GM13976 (cell line): ENCODE measurements around the gene IGIP.

Experiments
- DNase-seq: peaks from one replicate; pipeline ENCODE4 v3.0.0; 2012; ENCODE audit warnings: low spot score
- in situ Hi-C: fragments of 300-500 bp; cut with MboI; formaldehyde crosslinking; loops from one replicate; pipeline ENCODE4 v1.12.0; 2022; ENCODE audit warnings: low sequenced_read_pairs, mixed read lengths, inconsistent platforms; ENCODE audit not compliant: unreplicated experiment
- TF ChIP-seq, protein P1 (sequence below): IDR thresholded peaks from 2 replicates; pipeline ENCODE4 v1.5.1; 2012; ENCODE audit warnings: borderline replicate concordance, mild to moderate bottlenecking; ENCODE audit not compliant: insufficient read depth; ENCODE audit errors: extremely low read depth, missing control alignments, control extremely low read depth

The IGIP gene

DNA sequence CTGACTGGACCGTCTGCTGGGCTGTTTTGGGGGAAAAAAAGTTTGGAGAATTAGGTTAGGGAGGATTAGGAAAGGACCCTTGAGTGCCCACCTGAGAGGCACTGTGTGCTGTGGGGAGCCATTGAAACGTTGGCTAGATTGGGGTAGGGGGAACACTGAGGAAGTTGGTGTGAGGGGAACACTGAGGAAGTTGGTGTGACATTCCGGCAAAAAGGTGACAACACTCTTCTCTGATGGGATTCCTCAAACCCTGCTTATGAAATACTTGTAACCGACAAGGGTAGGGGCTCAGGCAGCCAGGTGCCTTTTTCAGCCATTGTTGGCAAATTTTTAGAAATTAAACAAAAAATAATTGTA is 50.3 kb downstream of the IGIP start:
- TF ChIP-seq, protein P1, sequence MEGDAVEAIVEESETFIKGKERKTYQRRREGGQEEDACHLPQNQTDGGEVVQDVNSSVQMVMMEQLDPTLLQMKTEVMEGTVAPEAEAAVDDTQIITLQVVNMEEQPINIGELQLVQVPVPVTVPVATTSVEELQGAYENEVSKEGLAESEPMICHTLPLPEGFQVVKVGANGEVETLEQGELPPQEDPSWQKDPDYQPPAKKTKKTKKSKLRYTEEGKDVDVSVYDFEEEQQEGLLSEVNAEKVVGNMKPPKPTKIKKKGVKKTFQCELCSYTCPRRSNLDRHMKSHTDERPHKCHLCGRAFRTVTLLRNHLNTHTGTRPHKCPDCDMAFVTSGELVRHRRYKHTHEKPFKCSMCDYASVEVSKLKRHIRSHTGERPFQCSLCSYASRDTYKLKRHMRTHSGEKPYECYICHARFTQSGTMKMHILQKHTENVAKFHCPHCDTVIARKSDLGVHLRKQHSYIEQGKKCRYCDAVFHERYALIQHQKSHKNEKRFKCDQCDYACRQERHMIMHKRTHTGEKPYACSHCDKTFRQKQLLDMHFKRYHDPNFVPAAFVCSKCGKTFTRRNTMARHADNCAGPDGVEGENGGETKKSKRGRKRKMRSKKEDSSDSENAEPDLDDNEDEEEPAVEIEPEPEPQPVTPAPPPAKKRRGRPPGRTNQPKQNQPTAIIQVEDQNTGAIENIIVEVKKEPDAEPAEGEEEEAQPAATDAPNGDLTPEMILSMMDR: no peak
- DNase-seq: no peak
- in situ Hi-C loops: no loop called here

DNA sequence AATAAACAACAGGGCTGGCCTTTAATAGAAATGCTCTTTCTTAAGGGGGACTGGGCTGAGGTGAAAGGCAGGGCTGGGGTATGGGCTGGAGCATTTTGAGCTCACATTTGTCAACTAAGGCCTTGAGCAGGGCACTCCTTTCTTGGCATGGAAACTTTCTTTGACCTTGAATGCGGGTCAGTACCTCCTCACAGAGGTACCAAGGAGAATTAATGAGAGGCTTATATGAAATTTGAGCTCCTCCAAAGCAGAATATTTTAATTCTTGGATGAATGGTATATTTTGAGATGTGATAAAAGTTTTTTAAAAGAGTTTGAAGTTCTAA is 52.3 kb downstream of the IGIP start:
- DNase-seq: no peak
- TF ChIP-seq, protein P1: no peak
- in situ Hi-C loops: no loop called here

DNA sequence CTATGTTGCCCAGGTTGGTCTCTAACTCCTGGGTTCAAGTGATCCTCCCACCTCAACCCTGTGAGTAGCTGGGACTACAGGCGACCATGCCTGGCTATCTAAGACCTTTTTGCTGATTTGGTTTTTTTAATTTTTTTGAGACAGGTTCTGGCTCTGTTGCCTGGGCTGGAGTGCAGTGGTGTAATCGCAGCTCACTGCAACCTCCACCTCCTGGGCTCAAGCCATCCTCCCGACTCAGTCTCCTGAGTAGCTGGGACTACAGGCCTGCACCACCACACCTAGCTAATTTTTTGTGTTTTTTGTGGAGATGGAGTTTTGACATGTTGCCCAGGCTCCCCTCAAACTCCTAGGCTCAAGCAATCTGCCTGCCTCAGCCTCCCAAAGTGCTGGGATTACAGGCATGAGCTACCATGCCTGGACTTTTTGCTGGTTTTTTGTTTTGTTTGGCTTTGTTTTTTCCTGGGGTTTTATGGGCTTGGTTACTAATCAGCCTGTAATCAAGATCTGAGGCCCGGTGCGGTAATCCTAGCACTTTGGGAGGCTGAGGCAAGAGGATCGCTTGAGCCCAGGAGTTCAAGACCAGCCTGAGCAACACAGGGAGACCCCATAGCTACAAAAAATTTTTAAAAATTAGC is 52.9 kb downstream of the IGIP start:
- in situ Hi-C loops: no loop called here
- DNase-seq: no peak
- TF ChIP-seq, protein P1: no peak
